ENCODE measurements around the gene RNPS1.

The RNPS1 gene

DNA sequence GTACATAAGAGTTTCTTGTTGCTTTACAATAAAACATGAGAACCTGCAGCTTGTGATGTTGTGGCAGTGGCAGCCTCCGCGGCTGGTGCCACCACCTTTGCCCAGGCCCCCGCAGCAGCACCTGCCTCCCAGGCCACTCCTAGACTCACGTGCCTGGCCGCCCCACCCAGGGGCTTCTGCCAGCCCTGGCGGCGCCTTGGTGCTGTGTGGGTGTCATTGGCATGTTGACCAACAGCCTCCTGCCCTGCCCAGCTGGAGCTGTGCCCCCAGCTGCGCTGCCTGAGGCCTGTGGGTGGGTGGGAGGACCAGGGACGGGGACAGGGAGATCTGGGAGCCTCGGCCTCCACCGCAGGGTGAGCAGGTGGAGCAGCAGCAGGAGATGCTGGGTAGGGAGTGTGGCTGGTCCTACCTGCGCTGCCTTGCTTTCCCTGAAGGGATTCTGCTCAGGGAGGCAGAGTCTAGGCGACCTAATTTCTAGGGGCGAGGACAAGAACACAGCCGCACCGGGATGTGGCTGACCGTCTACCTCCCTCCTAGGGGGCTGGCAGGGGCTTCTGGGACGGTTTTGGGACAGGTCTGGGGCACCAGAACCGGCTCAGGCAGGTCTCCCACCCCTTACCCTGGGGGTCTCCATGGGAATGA, 32.1 kb downstream of the RNPS1 start:
- DNase-seq (ENCODE audit: low spot score) = no peak

DNA sequence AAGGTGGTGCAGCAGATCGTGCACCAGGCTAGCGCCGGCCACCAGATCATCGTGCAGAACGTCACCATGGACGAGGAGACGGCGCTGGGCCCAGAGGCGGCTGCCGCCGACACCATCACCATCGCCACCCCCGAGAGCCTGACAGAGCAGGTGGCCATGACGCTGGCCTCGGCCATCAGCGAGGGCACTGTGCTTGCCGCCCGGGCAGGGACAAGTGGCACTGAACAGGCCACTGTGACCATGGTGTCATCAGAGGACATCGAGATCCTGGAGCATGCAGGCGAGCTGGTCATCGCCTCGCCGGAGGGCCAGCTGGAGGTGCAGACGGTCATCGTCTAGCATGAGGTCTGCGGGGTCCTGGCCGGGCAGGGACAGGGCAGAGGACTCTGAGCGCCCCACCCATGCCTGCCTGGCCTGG, 32.7 kb downstream of the RNPS1 start:
- DNase-seq (ENCODE audit: low spot score) = no peak

DNA sequence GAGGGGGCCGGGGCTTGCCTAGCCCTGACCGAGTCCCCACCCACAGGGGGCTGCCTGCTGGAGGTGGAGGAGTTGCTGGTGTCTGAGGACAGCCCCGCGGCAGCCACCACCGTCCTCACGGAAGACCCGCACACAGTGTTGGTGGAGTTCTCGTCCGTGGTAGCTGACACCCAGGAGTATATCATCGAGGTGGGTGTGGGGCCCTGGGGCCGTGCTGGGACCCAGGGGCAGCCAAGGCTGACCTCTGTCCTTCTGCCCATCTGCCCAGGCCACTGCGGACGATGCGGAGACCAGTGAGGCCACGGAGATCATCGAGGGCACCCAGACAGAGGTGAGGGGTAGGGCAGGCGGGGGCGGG, 33.1 kb downstream of the RNPS1 start:
- no peak for DNase-seq (ENCODE audit: low spot score)

DNA sequence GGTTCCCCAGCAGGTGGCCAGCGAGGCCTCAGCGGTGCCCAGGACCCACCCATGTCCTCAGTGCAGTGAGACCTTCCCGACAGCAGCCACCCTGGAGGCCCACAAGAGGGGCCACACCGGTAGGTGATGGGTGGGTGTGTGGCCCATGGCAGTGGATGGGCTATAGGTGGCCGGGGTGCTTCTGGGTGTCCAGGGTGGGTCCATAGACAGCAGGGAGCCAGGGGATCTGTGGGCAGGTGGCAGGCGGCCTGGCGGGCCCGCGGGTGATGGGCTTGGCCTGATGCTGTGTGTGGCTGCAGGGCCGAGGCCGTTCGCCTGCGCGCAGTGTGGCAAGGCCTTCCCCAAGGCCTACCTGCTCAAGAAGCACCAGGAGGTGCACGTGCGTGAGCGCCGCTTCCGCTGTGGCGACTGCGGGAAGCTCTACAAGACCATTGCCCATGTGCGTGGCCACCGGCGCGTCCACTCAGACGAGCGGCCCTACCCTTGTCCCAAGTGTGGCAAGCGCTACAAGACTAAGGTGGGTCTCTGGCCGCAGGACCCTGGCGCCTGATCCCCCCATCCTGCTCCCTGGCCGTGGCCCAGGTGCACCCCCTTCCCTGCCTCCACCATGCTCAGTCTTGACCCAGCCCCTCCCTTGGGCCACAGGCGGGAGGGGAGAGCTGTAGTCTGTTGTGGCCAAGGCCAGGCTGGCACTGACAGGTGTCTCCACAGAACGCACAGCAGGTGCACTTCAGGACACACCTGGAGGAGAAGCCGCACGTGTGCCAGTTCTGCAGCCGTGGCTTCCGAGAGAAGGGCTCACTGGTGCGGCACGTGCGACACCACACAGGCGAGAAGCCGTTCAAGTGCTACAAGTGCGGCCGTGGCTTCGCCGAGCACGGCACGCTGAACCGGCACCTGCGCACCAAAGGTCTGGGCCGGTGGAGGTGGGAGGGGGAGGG, 33.8 kb downstream of the RNPS1 start:
- DNase-seq (ENCODE audit: low spot score) = no peak

DNA sequence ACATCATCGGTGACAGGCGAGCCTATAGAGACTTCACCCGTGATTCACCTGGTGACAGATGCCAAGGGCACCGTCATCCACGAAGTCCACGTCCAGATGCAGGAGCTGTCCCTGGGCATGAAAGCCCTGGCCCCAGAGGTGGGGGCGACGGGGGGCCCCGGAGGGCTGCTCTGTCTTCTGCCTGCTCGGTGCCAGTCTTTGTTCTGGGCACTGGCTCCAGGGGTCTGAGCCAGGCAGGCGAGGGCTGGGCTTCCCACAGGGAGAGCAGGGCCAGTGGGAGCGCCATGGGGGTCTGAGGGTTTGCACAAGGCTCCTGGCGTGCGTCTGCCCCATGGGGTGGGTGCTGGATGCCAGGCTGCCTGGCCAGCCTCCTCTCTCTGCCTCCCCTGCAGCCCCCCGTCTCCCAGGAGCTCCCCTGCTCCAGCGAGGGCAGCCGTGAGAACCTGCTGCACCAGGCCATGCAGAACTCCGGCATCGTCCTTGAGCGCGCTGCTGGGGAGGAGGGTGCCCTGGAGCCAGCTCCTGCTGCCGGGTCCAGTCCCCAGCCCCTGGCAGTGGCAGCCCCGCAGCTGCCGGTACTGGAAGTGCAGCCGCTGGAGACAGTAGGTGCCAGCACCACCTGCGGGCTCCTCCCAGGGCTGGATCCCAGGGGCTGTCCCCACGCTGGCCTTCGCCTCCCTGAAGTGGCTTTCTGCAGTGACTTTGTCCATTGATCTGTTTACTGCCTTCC, 34.7 kb downstream of the RNPS1 start:
- no peak for DNase-seq (ENCODE audit: low spot score)

DNA sequence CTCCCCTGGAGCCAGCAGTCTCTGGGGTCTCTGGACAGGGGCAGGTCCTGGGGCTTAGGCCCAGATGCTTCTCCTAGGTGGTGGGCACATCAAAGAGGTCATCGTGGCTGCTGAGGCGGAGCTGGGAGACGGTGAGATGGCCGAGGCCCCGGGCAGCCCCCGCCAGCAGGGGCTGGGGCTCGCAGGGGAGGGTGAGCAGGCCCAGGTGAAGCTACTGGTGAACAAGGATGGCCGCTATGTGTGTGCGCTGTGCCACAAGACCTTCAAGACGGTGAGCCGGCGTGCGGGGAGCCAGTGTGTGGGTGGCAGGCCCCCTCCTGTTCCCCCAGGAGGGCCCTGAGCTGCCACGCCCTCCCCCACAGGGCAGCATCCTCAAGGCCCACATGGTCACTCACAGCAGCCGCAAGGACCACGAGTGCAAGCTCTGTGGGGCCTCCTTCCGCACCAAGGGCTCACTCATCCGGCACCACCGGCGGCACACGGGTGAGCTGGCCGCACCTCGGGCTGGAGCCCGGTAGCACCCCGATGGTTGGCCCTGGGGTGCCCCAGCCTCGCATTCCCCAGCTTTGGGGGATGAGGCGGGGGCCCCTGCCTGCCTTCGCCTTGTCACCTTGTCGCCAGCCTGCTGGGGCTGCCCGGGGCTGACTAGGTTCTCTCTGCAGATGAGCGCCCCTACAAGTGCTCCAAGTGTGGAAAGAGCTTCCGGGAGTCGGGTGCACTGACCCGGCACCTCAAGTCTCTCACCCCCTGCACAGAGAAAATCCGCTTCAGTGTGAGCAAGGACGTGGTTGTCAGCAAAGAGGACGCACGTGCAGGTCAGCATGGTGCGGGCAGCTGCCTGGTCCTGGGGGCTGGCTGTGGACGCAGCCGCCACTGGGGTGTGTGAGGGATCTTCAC, 35.6 kb downstream of the RNPS1 start:
- DNase-seq (ENCODE audit: low spot score) = no peak

DNA sequence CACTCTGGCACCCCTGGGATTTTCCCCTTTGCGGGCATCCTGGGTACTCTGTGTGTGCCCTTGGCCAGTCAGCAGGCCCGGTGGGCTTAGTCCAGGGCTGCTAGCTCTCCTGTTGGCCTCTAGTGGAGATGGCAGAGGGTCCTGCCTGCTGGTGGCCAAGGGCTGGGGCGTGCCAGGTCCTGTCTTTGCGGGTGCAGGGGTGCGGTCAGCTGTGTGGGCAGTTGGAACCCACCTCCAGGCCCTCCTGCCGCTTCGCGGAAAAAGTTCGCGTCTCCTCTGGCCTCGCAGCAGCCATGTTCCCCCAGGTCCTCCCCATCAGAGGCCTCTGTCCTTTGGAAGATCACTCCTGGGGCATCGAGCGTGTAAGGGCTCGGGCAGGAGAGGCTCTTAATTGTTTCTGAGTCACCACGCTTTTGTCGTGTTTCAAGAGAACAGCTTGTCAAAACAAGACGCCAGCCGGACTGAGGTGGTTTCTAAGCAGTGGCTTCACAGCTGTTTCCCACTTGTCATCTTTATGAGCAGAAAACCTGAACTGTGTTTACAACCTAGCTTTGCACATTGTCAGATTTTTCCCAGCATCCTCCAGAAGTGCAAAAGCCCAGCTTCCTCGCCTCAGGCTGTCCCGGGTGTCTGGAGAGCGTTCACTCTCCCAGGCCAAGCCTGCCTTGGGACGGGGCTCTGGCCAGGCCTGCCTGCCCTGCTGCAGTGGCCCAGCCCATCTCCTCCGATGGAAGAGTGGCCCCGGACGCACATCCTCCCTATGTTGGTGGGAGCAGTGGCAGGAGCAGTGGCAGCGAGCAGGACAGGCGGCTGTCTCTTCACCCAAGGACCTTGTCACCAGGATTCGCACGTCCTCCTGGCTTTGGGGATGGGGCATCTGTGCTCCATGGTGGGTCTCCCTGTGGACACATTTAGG, 36.7 kb downstream of the RNPS1 start:
- DNase-seq (ENCODE audit: low spot score) = no peak

DNA sequence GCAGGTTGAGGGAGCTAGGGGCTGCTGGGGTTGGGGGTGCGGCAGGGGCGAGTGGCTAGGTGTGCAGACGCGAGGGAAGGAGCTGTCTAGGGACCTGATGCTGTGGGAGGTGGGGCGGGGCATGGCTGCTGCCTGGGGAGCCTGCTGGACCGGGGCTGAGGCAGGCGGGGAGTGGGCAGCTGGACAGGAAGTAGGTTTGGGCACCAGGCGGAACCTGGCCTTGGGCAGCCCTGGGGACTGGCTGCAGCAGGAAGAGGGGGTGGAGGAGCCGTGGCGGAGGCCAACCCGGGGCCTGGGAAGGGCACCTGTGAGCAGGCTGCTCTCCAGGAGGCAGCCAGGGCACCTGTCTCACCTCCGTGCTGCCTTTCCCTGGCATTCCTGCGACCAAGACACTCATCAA, 37.5 kb downstream of the RNPS1 start:
- DNase-seq (ENCODE audit: low spot score) = no peak

DNA sequence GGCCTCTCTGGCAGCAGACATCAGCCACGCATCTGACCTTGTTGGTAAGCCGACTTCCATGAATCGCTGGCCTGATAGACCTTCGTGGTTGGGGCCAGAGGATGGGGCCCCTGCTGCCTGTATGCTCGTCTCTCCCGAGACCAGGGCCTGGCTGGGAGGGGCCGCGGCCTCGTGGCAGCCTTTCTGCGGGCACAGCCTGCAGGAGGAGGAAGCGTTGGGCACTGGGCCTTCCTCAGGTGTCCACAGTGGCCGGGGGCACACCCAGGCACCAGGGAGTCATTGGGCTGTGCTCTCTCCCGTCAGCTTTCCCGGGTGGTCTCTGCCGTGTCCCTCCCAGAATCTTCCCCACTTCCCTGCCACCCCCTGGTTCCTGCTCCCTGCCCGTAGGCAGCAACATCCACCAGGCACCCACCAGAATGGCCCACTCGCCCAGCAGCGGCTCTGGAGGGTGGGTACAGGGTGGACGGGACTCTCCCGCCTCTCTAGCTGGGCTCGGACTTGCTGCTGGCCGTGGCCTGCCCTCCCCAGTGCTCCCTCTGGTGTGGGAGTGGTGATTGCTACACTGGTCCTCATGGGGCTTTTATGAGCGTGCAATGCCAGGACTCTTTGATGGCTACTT, 38.2 kb downstream of the RNPS1 start:
- no peak for DNase-seq (ENCODE audit: low spot score)

DNA sequence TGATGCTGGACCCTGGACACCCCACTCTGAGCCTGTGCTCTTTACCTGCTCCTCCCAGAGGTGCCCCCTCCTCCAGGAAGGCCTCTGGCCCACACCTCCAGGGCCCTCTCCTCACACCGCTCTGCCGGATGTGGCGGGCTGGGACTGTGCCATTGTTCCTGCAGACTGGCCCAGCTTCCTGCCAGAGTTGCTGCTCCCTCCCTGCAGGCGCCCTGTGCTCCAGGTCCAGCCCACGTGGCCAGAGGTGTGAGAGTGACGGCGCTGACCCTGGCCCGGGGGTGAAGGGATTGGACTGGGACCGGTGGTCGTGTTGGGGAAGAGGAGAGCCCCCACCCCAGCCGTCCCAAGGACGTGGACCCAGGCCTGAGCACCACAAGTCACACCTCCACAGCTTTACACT, 38.8 kb downstream of the RNPS1 start:
- no peak for DNase-seq (ENCODE audit: low spot score)

DNA sequence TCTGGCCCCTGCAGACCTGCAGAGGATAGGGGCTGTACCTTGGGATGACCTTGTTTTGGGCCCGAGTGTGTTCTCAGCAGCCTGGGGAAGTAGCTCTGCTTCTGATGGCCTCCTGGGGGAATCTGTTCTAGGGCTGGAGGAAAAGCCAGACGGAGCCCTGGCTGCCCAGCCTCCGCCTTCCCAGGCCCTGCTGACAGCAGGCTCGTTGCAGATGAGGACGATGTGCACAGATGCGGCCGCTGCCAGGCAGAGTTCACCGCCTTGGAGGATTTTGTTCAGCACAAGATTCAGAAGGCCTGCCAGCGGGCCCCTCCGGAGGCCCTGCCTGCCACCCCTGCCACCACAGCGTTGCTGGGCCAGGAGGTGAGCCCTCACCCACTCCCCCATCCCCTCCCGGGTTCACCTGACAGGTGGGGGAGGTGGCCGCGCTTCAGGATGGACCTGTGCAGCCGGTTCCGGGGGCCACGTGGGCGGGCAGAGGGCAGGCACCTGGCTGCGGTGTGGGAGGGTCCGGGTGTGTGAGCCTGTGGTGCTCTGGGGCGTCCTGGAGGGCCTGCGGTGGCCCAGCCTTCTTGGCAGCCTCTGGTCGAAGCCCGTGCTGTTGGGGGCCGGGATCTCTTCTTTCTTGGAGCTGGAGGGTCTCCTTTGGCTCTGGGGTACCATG, 39.6 kb downstream of the RNPS1 start:
- DNase-seq (ENCODE audit: low spot score) = no peak

DNA sequence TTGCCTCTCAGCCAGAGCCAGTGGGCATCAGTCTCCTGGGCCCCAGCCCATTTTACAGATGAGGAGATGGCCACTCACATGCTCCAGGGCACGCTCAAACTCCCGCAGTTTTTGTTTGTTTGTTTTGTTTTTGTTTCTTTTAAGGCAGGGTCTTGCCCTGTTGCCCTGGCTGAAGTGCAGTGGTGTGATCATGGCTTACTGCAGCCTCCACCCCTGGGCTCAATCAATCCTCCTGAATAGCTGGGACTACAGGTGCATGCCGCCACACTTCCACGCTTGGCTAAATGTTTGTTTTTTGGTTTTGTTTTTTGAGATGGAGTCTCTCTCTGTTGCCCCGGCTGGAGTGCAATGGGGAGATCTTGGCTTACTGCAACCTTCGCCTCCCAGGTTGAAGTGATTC, 41.0 kb downstream of the RNPS1 start:
- DNase-seq (ENCODE audit: low spot score) = no peak

DNA sequence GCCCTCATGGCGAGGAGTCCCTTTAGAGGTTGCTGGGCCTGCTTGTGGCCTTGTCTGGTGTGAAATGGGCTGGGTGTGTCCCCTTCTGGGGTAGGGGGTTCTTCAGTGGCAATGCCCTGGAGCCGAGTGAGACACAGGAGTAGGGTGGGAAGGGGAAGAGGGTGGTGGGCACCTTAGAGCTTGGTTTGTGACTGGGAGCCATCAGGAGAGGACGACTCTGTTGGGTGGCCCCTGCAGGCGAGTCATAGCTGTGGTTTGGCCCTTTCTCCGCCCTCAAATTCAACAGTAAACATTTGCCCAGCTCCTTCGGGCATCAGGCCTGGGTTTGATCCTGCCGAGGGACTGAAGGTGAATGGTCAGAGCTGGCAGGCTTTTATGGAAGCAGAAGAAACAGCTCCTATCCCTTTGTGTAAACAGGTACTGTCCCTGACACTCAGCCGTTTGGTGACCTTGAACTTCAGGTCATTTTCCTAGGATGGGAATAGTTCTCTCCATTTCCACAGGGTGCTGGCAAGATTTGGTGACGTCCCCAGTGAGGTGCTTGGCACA, 41.6 kb downstream of the RNPS1 start:
- DNase-seq (ENCODE audit: low spot score) = no peak

DNA sequence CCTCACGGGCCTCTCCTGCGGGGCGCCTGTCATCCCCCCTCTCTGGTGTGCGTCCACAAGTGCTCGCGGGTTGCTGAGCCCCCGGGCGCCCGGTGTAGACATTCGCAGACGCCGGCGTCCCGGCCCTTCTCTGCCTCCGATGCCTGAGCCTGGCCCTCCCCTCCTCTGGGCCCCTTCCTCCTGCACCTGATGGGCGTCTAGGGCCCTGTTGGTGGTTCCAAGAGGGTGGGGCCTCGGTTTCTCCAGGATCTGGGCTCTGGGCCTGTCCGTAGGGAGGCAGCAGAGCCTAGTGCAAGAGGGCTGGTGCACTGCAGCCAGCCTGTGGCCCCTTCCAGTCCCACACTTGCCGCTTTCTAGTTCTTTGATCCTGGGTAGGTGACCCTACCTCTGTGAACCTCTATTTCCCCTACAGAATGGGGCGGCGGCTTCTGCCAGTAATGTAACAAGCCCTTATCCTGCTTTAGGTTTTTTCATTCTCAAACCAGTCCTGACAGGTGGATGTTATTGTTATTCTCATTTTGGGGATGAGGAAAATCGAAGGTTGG, 43.9 kb downstream of the RNPS1 start:
- peak; percentile 44 for DNase-seq (ENCODE audit: low spot score)

DNA sequence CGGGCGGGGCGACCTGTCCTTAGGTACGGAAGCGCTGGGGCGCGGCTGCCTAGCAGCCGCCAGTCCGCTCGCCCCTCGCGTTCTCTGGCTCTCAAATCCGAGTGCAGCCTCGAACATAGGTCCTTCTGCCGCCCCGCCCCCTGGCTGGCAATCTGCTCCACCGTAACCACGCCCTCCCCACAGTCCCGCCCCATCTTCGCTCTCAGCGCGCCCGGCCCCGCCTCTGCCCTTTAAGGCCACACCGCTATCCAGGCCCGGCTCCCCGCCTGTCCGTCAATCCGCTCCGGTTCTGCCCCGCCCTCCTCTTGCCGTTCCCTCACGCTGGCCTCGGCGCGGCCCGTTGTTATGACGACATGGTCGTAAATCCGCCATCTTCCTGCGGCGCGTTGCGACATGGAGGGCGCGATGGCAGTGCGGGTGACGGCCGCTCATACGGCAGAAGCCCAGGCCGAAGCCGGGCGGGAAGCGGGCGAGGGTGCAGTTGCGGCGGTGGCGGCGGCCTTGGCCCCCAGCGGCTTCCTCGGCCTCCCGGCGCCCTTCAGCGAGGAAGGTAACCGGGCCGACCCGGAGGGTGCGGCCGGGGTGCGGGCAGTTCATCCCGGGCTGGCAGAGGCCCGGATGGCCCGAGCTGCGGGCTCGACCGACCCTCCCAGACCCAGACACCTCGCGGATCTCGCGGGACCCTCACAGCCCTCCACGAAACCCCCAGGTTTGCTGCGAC, 44.5 kb downstream of the RNPS1 start, which contains the start of gene E4F1:
Gene E4F1, plus strand, starts transcription at position 371 of the 721 bp plus-strand sequence. Its CDS starts 23 bp downstream, at position 394.
- DNase-seq (ENCODE audit: low spot score) = peak; percentile 100

DNA sequence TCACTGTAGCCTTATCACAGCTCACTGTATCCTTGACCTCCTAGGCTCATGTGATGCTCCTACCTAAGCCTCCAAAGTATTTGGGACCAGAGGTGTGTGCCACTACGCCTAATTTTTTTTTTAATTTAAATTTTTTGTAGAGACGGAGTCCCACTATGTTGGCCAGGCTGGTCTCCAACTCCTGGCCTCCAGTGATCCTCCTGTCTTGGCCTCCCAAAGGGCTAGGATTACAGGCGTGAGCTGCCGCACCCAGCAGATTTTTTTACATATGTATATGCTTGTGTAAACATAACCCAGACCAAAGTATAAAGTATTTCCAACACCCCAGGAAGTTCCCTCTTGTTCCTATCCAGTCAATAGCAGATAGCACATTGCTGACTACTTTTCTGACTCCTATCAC, 51.6 kb downstream of the RNPS1 start:
- DNase-seq (ENCODE audit: low spot score) = no peak

DNA sequence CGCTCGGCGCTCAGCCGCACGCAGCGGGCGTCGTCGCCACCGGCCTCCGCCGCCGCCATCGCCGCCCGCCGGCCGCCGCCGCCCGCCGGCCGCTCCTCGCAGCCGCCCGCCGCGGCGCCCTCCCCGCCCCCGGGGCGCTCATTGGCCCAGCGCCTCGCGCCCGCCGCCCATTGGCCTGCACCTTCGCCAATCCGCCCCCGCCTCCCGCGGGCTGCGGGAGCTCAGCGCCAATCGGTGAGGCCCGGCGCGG, 53.3 kb downstream of the RNPS1 start, which contains the start of gene PGP:
Gene PGP, minus strand, starts transcription at position 122 of the 250 bp plus-strand sequence. Its CDS starts 63 bp downstream, at position 59.
- no peak for DNase-seq (ENCODE audit: low spot score)

Data from Ammon's horn (tissue), 1 donor.